ENCODE measurements around the gene PDCD5. TPM values are rescaled to one million over a fixed set of nuclear protein-coding genes. Genes with fewer than 3 reads are reported as not detected.

PDCD5 gene
- total RNA-seq, 1 donor = 91.5 TPM

GRCh38 chr19:32599736-32600157 lies 18.8 kb downstream of the PDCD5 start:
- DNase-seq (ENCODE audit: low read depth) = peak; percentile 74
- H3K4me3 ChIP-seq (ENCODE audit: low read depth, low read length) = no peak overlapping the region
- TF ChIP-seq CTCF (IDR thresholded peaks at IDR 0.05; ENCODE audit: insufficient read depth, low read depth, low read length) = peak; percentile 79

- no peak for DNase-seq (ENCODE audit: low read depth)
- H3K4me3 ChIP-seq (ENCODE audit: low read depth, low read length) = no peak overlapping the region
- no peak for TF ChIP-seq CTCF (IDR thresholded peaks at IDR 0.05; ENCODE audit: insufficient read depth, low read depth, low read length)
These were observed 23.0 kb downstream of the PDCD5 start for GRCh38 chr19:32603961-32604360.

GRCh38 chr19:32605544-32605943 lies 24.6 kb downstream of the PDCD5 start:
- no peak for DNase-seq (ENCODE audit: low read depth)
- no peak for TF ChIP-seq CTCF (IDR thresholded peaks at IDR 0.05; ENCODE audit: insufficient read depth, low read depth, low read length)
- H3K4me3 ChIP-seq (ENCODE audit: low read depth, low read length) = no peak overlapping the region

GRCh38 chr19:32606289-32606688 lies 25.3 kb downstream of the PDCD5 start:
- H3K4me3 ChIP-seq (ENCODE audit: low read depth, low read length) = no peak overlapping the region
- DNase-seq (ENCODE audit: low read depth) = no peak
- no peak for TF ChIP-seq CTCF (IDR thresholded peaks at IDR 0.05; ENCODE audit: insufficient read depth, low read depth, low read length)

GRCh38 chr19:32607479-32607878 lies 26.5 kb downstream of the PDCD5 start:
- no peak for TF ChIP-seq CTCF (IDR thresholded peaks at IDR 0.05; ENCODE audit: insufficient read depth, low read depth, low read length)
- H3K4me3 ChIP-seq (ENCODE audit: low read depth, low read length) = no peak overlapping the region
- no peak for DNase-seq (ENCODE audit: low read depth)

- TF ChIP-seq CTCF (IDR thresholded peaks at IDR 0.05; ENCODE audit: insufficient read depth, low read depth, low read length) = no peak
- no peak overlapping the region for H3K4me3 ChIP-seq (ENCODE audit: low read depth, low read length)
- DNase-seq (ENCODE audit: low read depth) = no peak
These were observed 30.2 kb downstream of the PDCD5 start for GRCh38 chr19:32611161-32611560.

GRCh38 chr19:32613008-32613407 lies 32.0 kb downstream of the PDCD5 start:
- H3K4me3 ChIP-seq (ENCODE audit: low read depth, low read length) = no peak overlapping the region
- DNase-seq (ENCODE audit: low read depth) = no peak
- TF ChIP-seq CTCF (IDR thresholded peaks at IDR 0.05; ENCODE audit: insufficient read depth, low read depth, low read length) = no peak
